Suprapubic skin (tissue), 4 donors: ENCODE data around the gene KANSL1. TPM values are rescaled to one million over a fixed set of nuclear protein-coding genes. Genes with fewer than 3 reads are reported as not detected.

Experiments
- DNase-seq, 2 donors: peaks; one replicate each; pipeline ENCODE4 v3.0.0-alpha.2; 2019; ENCODE audit warnings: low spot score in 2 of 2
- H3K27ac ChIP-seq: fragments of 200-600 bp; sonication (generic); one replicate; pipeline ENCODE4 v1.5.1; 2019
- H3K27me3 ChIP-seq: fragments of 200-600 bp; sonication (generic); one replicate; pipeline ENCODE4 v1.5.1; 2019
- H3K36me3 ChIP-seq: fragments of 200-600 bp; sonication (generic); one replicate; pipeline ENCODE4 v1.5.1; 2019
- H3K4me1 ChIP-seq: fragments of 200-600 bp; sonication (generic); one replicate; pipeline ENCODE4 v1.5.1; 2019
- H3K4me3 ChIP-seq: fragments of 200-600 bp; sonication (generic); one replicate; pipeline ENCODE4 v1.5.1; 2019; ENCODE audit warnings: mild to moderate bottlenecking
- H3K9me3 ChIP-seq: fragments of 200-600 bp; sonication (generic); one replicate; pipeline ENCODE4 v1.5.1; 2019
- EP300 ChIP-seq: sonication (generic); formaldehyde crosslinking; IDR thresholded peaks from one replicate; pipeline ENCODE4 v1.6.1; 2017; ENCODE audit warnings: antibody characterized with exemption
- POLR2A ChIP-seq, 2 donors: fragments of 450-650 bp; IDR thresholded peaks; one replicate each; pipeline ENCODE4 v1.6.1; 2017; ENCODE audit warnings: antibody characterized with exemption in 2 of 2, mild to moderate bottlenecking in 2 of 2, moderate library complexity in 2 of 2
- POLR2AphosphoS5 ChIP-seq, 3 donors: sonication (generic); formaldehyde crosslinking; IDR thresholded peaks; one replicate each; pipeline ENCODE4 v1.6.1; 2017; ENCODE audit warnings: antibody characterized with exemption in 3 of 3
- WGBS: methylation state at CpG from one replicate; pipeline ENCODE4 v1.1.5; 2018; 5-methylcytosine and 5-hydroxymethylcytosine counted together
- total RNA-seq, 4 donors: library from RNA; depleted of rRNA; stranded (reverse); fragments of >200 nt; gene quantifications; one replicate each; pipeline ENCODE4 v1.1.0, GENCODE V29; 2016
- TF ChIP-seq, protein P1 (sequence below), 2 donors: fragments of 200-600 bp in 1 of 2; fragments of 450-650 bp in 1 of 2; sonication (generic) in 1 of 2; IDR thresholded peaks; one replicate each; pipeline ENCODE4 v1.5.1; 2016 to 2019; ENCODE audit warnings: antibody characterized with exemption in 2 of 2, mild to moderate bottlenecking in 1 of 2, moderate library complexity in 1 of 2

KANSL1 gene
- total RNA-seq, 4 donors from 2014 or later: 68.2 to 187 (median 79.0) TPM

DNA sequence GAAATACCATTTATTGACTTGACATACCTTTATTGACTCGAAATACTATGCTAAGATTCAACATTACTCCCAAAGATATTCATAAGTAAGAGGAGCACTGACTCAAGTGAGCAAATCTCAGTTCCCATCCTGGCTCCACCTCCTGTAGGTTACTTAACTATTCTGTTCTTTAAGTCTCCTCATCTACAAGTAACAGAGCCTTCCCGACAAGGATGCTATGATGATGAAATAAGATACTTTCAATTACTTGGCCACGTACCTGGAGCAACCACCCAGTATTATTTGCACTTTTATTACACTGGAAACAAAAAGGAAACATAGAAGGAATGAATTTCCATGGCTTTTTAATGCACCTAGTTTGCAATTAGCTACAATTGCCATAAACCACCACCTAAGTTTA is 16.3 kb downstream of the KANSL1 start:
- no peak for DNase-seq
- Histone ChIP-seq H3K4me1 (peaks cover 53% of the 10 kb centered on the region), H3K9me3 (no peaks in the 10 kb centered on the region), H3K4me3 (no peak overlapping the region), H3K27me3 (no peaks in the 10 kb centered on the region), H3K36me3 (peaks cover 2% of the 10 kb centered on the region), H3K27ac (no peak overlapping the region)
- TF ChIP-seq, protein P1, sequence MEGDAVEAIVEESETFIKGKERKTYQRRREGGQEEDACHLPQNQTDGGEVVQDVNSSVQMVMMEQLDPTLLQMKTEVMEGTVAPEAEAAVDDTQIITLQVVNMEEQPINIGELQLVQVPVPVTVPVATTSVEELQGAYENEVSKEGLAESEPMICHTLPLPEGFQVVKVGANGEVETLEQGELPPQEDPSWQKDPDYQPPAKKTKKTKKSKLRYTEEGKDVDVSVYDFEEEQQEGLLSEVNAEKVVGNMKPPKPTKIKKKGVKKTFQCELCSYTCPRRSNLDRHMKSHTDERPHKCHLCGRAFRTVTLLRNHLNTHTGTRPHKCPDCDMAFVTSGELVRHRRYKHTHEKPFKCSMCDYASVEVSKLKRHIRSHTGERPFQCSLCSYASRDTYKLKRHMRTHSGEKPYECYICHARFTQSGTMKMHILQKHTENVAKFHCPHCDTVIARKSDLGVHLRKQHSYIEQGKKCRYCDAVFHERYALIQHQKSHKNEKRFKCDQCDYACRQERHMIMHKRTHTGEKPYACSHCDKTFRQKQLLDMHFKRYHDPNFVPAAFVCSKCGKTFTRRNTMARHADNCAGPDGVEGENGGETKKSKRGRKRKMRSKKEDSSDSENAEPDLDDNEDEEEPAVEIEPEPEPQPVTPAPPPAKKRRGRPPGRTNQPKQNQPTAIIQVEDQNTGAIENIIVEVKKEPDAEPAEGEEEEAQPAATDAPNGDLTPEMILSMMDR (IDR thresholded peaks at IDR 0.05): no peak
- TF ChIP-seq POLR2A (IDR thresholded peaks at IDR 0.05) (no peak), POLR2AphosphoS5 (IDR thresholded peaks at IDR 0.05) (no peak), EP300 (no peak)
- WGBS: 64% methylated on average over 3 of the region's 3 CpGs

DNA sequence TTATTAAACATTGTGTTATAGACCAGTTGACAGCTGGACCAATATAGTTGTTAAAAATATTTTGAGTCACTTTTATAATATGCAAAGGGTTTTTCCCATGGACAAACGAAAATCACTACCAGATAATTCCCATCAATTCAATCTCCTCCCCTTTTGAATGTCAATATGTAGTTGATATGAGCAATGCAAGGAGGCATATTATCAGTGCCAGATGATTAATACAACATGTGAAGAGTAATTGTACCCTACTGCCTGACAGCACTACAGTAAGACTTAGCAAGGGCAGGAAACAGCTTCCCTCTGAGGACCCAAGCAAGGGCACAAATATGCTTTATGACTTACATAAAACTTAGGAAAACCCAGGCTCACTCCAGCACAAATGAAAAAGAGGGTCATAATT is 17.3 kb downstream of the KANSL1 start:
- Histone ChIP-seq H3K27ac (no peak overlapping the region), H3K36me3 (peaks cover 13% of the 10 kb centered on the region), H3K27me3 (no peaks in the 10 kb centered on the region), H3K9me3 (no peaks in the 10 kb centered on the region), H3K4me3 (no peak overlapping the region), H3K4me1 (peaks cover 49% of the 10 kb centered on the region)
- TF ChIP-seq POLR2AphosphoS5 (IDR thresholded peaks at IDR 0.05) (no peak), EP300 (no peak), POLR2A (IDR thresholded peaks at IDR 0.05) (no peak)
- TF ChIP-seq, protein P1 (IDR thresholded peaks at IDR 0.05): no peak
- DNase-seq: no peak
- WGBS: 22% methylated on average over 1 of the region's 1 CpG

DNA sequence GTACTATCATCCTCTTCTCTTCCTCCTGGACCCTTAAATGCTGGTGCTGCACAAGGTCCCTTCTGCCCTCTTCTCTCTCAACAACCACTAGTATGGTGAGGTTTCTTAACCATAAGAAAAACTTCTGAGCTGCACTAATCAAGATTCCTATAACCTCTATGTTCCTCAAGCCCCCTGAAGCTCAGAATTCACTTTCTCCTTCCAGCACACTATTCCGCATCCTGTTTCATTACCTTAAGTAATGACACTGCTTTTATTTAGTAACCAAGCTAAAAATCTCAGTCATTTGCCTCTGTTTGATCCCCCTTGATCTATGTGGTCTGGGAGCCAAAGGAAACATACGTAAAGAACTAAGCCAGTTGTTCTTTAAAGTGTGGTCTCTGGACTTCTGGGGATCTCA is 20.1 kb downstream of the KANSL1 start:
- H3K27ac ChIP-seq: no peak overlapping the region
- H3K4me1 ChIP-seq: peaks cover 43% of the 10 kb centered on the region
- no peak for TF ChIP-seq POLR2AphosphoS5 (IDR thresholded peaks at IDR 0.05)
- TF ChIP-seq POLR2A (IDR thresholded peaks at IDR 0.05): no peak
- TF ChIP-seq EP300: no peak
- TF ChIP-seq, protein P1 (IDR thresholded peaks at IDR 0.05): no peak

DNA sequence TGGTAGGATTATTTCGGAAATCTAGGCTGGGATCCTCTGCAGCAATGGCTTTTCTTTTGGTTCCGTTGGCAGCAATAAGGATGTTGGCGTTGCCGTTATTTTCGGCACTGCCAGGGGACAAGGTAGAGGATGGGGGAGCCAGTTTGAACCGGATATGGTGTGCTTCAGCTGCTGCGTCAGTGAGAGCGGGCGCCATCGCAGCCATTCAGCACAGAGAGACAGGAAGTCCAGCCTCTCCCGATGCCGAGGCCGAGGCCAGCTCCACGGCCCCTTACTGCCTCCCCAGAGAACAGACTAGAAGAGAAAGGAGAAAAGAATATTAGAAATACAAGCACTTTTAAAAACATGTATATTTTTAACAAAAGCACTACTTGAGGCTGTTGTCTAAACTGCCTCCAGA is 21.3 kb downstream of the KANSL1 start:
- Histone ChIP-seq H3K27me3 (no peaks in the 10 kb centered on the region), H3K27ac (no peak overlapping the region), H3K36me3 (peaks cover 36% of the 10 kb centered on the region), H3K9me3 (no peaks in the 10 kb centered on the region), H3K4me1 (peaks cover 47% of the 10 kb centered on the region), H3K4me3 (no peak overlapping the region)
- no peak for TF ChIP-seq POLR2A (IDR thresholded peaks at IDR 0.05)
- TF ChIP-seq, protein P1 (IDR thresholded peaks at IDR 0.05): no peak
- no peak for TF ChIP-seq EP300
- TF ChIP-seq POLR2AphosphoS5 (IDR thresholded peaks at IDR 0.05): no peak
- WGBS: 82% methylated on average over 13 of the region's 14 CpGs
- no peak for DNase-seq

More for the DNA sequence above, 20.1 kb downstream of the KANSL1 start:
- no peak overlapping the region for H3K4me3 ChIP-seq
- H3K36me3 ChIP-seq: peaks cover 36% of the 10 kb centered on the region
- no peak for DNase-seq
- 88% methylated on average over 2 of the region's 2 CpGs for WGBS
- H3K9me3 ChIP-seq: no peaks in the 10 kb centered on the region
- H3K27me3 ChIP-seq: no peaks in the 10 kb centered on the region

DNA sequence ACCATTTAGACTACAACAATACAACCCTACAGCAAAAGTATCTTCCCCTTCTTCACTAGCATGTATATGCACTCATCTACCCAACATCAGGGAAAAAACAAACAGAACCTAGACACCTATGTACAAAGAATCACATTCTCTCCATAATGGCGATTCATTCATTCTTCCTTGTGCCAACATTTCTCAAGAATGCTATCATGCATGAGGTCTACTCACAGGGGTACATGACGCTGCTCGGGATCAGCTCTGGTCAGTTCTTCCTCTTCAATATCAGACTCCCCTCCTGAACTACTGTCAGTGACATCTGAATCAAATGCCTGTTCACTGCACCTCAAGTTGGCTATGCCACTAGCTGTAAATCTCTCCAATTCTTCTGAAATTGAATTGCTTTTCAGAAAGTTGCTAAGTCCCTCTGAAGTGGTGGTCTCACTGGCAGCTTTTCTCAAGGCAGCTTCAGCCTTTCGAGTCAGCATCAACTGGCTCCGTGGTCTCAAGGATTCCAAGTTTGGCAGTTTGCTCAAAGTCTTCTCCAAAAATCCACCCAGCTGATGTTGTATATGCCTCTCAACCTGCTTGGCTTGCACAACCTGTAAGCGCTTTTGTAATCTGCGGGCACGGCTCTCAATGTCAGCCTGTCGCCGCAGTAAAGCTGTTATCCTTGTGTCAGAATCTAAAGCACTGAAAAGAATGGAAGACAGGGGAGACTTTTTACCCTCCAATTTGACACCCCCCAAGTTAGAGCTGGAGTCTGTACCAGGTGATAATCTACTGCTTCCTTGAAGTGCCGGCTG is 22.4 kb downstream of the KANSL1 start:
- Histone ChIP-seq H3K27ac (no peak overlapping the region), H3K36me3 (peaks cover 36% of the 10 kb centered on the region), H3K4me1 (peaks cover 49% of the 10 kb centered on the region), H3K9me3 (no peaks in the 10 kb centered on the region), H3K4me3 (no peak overlapping the region), H3K27me3 (no peaks in the 10 kb centered on the region)
- TF ChIP-seq POLR2A (IDR thresholded peaks at IDR 0.05): no peak
- TF ChIP-seq, protein P1 (IDR thresholded peaks at IDR 0.05): no peak
- no peak for TF ChIP-seq EP300
- TF ChIP-seq POLR2AphosphoS5 (IDR thresholded peaks at IDR 0.05): no peak
- DNase-seq: no peak
- WGBS: 89% methylated on average over 11 of the region's 11 CpGs
